GM18499 (cell line): ENCODE data around the gene KRTAP27-1.

ENCODE experiments used
- ATAC-seq: cut with Tn5 transposase; IDR thresholded peaks from one replicate; pipeline ENCODE4 v1.9.1; 2021; ENCODE audit warnings: moderate number of reproducible peaks; ENCODE audit not compliant: insufficient read depth, unreplicated experiment

Gene KRTAP27-1

GRCh38 chr21:30305136-30305535 is 32.4 kb downstream of the KRTAP27-1 start:
- no peak for ATAC-seq

- no peak for ATAC-seq
Observed at GRCh38 chr21:30289215-30289614, 48.3 kb downstream of the KRTAP27-1 start, which contains the start of gene KRTAP25-1. TSS of gene KRTAP25-1 (minus strand) at chr21:30289514. CDS start at chr21:30289490, 24 bp downstream.
